HG03575 (cell line): ENCODE data around the gene RAB26.
"Not testable (repeated sequence)": the region's sequence is repeated elsewhere in the genome, so short reads cannot be mapped to it uniquely, and the experiment has no call there.

Source experiments
- ATAC-seq: cut with Tn5 transposase; IDR thresholded peaks from one replicate; pipeline ENCODE4 v1.9.1; 2021; ENCODE audit not compliant: unreplicated experiment, insufficient number of reproducible peaks, low FRiP score; ENCODE audit errors: extremely low read depth

Gene RAB26

GRCh38 chr16:2147981-2148671 lies at the start of gene RAB26:
TSS of gene RAB26 (plus strand) at chr16:2148625. CDS start at chr16:2148784, 159 bp downstream.
- no peak for ATAC-seq

GRCh38 chr16:2101581-2101980 lies 46.8 kb upstream of the RAB26 start:
- ATAC-seq: not testable (repeated sequence)

DNA sequence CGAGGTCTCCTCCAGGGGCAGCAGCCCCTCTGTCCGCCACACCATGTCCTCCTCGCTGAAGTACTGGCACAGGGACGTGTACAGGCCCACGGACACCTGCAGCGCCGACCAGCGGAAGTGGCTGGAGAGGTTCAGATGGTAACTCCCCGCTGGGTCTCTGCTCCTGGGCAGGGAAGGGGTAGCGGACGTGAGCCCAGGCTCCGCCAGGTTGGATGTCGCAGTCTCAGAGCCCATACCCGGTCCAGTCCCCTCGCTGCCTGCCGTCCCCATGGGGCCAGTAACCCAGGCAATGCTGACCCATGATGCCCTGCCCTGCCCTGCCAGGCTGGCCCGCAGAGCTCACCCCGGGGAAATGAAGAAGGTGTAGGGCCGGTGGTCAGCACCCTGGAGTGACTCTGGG lies 46.0 kb upstream of the RAB26 start:
- no peak for ATAC-seq

GRCh38 chr16:2104464-2104863 lies 44.0 kb upstream of the RAB26 start:
- ATAC-seq: not testable (repeated sequence)

- not testable (repeated sequence) for ATAC-seq
Measured at GRCh38 chr16:2105291-2105690, 43.1 kb upstream of the RAB26 start.

DNA sequence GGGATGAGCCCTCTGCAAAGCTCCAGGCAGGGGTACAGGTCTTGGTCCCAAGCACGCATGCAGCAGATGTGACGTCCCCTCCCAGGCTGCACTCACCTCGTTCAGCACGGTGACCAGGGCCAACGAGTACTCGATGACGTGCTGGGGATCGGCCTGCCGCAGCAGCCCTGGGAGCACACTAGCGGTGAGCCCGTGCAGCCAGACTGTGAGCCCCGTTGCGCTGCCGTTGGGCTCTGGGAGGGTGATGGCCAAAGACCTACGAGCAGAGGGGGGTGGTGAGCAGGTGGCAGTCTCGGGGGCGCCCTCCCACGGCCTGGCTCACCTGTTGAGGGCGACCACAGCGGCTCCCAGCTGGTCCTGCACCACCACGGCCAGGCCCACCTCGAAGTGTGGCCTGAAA lies 42.7 kb upstream of the RAB26 start:
- not testable (repeated sequence) for ATAC-seq

DNA sequence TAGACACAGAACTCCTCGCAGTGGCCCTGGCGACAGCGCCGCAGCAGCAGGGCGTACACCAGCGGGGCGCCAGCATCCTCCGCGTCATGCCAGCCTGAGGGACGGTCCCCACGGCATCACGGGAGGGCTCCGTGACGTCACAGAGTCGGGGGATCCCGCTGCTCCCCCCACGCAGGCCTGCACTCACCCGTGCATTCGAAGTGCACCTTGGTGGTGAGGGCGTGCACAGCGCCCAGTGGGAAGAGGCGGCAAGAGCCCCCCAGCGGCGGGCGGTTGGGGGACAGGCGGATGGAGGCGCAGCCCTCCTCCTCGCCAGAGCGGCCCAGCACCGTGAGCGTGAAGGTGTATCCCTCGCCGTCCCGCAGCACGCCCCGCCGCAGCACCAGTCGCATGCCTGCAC lies 42.2 kb upstream of the RAB26 start:
- ATAC-seq: not testable (repeated sequence)

DNA sequence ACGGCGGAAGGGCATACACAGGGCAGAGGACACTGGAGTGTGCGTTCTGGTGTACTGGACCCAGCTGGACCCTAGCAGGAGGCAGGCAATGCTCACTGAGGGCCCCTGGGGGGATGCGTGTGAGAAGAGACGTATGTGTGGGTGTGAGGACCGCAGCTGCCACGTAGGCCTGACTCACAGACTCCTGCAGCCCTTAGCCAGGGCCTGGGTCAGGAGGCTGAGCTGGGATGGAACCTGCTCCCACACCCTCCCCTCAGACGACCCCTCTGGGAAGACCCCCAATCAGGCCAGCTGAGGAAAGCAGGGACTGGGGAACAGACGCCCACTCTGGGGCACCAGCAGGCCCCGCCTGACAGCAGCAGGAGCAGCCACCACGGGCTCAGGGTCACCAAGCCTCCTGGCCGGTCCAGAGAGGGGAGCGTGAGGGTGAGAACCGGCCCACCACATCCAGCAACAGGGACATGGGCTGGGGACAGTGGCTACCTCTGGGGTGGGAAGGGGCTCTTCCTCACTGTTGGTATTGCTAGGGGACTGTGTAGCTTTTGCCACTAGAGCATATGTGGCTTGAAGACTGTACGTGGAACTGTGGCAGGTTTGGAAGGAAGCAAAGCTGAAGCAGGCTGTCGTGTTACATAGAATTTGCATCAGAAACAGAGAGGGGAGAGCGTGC lies 41.2 kb upstream of the RAB26 start:
- ATAC-seq: not testable (repeated sequence)

DNA sequence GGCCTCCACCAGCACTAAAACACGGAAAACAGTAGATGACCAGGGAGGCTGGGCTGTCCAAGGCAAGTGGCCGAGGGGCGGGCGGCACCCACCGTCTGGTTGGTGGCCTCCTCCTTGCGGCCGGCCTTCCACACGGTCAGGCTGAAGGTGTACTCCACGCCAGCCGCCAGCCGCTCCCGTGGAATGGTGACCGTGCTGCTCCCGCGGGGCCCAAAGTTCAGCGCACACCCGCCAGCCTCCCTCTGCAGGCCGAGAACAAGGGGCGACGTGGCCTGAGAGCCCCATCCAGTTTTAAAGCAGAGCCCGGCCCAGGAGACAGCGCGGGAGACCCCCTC lies 40.7 kb upstream of the RAB26 start:
- ATAC-seq: not testable (repeated sequence)

DNA sequence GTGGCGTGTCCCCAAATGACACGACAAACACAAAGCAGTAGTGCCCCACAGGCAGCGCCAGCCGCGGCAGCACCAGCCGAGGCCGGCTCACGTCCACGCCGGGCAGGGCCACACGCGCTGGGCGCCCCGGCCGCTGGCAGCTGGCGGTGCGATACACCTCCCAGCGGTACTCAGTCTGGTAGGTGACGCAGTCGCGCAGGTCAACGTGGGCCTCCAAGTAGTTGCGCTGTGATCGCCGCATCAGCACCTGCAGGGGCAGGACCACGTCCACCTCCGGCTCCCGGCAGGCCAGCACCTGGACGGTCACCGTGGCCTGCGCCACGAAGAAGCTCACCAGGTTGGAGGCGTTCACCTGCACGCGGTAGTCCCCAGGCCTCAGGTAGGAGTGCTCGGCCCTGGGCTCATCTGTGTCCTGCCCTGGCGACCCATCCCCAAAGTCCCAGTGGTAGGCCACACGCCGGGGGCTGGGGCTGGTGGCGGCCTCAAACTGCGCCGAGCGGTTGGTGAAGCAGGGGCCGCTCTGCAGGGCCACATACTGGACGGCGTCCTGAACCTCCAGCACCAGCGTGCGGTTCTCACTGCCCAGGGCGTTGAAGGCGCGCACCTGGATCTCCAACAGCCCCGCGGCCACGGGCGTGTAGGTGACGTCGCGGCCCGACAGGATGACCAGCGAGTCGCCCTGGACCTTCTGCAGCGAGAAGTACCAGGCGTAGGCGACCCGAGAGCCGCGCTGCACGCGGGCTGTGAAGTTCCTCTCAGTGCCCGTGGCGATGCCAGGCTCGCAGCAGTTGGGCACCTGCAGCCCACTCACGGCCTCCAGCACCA lies 39.8 kb upstream of the RAB26 start:
- ATAC-seq: not testable (repeated sequence)

- ATAC-seq: not testable (repeated sequence)
Measured at GRCh38 chr16:2109271-2109580, 39.2 kb upstream of the RAB26 start.

GRCh38 chr16:2109872-2110271 lies 38.6 kb upstream of the RAB26 start:
- ATAC-seq: not testable (repeated sequence)

DNA sequence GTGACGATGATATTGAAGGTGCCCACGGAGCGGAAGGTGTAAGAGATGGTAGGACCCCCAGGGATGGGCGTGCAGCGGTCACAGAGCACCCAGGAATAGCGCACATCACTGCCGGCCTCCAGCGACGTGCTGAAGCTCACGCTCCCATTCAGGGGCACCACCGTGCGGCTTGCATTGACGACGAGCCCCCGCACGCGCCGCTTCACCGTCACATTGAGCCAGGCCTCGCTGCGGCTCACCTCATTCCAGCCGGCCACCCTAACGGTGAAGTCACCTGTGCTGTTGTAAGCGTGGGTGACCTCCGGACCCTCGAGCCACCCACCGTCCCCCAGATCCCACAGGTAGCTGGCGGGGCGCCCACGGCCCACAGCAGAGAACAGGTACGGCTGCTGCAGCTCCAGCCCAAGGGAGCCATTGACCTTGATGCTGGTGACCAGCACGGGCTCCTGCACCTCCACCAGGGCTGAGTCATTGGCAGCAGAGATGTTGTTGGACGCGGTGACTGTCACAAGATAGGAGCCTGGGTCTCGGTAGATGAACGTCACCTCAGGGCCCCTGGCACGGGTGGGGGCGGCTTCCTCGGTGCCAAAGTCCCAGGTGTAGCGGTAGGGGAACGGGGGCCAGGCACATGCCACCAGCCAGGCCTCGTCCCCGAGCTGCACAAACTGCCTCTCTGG lies 38.0 kb upstream of the RAB26 start:
- ATAC-seq: not testable (repeated sequence)

- not testable (repeated sequence) for ATAC-seq
Measured at GRCh38 chr16:2111009-2111353, 37.4 kb upstream of the RAB26 start.

- not testable (repeated sequence) for ATAC-seq
Measured at GRCh38 chr16:2111412-2112335, 36.8 kb upstream of the RAB26 start.

- ATAC-seq: not testable (repeated sequence)
Measured at GRCh38 chr16:2112539-2113106, 35.8 kb upstream of the RAB26 start.

DNA sequence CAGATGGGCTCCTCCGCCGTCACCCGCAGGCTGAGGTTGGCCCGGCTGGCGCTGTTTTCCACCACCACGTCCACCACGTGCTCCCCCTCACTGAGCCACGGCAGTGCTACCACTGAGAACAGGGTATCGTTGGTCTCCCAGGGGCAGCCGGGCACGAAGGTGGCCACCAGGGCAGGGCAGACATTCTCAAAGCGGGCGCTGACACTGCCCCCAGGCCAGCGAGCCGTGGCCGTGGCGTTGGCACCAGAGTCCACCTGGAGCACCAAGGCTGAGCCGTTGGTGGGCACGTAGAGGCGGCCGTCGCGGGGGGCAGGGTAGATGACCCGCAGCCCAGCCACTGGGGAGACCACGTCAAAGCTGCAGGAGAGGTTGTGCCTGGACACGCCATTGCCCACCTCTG lies 34.2 kb upstream of the RAB26 start:
- ATAC-seq: not testable (repeated sequence)

DNA sequence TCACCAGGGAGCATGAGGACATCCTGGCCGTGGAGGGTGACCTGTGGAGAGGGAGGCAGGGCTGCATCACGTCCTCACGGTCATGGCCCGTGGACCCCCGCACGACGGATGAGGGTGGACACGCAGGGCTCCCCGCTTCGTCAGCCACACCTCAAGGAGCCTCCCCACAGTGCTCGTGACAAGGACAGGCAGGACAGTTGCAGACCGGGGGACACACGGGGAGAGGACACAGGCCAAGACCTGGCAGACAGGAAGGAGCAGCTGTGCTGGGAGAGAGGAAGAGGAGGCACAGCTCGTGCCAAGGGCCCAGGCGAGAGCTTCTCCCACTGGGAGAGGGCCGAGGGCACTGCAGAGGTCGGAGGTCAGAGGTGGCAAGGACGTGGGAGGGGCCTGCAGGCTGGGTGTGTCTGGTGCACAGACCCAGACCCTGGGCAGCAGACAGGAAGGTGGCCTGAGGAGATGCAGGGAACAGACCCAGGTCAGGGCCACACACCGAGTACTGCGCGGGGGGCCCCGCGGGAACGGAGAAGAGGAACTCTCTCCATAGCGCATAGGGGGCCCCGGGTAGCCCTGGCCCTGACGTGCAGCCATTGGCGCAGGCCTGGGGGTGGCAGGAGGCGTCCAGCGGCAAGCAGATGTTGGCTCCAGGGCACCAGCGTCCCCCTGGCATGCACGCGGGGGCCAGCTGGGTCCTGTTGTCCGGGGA lies 33.4 kb upstream of the RAB26 start:
- not testable (repeated sequence) for ATAC-seq
